ELR (cell line): Measurements from ENCODE around the gene GFER.
"Not testable (repeated sequence)": the region's sequence is repeated elsewhere in the genome, so short reads cannot be mapped to it uniquely, and the experiment has no call there.

Experiments
- DNase-seq: peaks from one replicate; pipeline ENCODE4 v3.0.0-alpha.2; 2015; ENCODE audit warnings: low read depth

Gene GFER

DNA sequence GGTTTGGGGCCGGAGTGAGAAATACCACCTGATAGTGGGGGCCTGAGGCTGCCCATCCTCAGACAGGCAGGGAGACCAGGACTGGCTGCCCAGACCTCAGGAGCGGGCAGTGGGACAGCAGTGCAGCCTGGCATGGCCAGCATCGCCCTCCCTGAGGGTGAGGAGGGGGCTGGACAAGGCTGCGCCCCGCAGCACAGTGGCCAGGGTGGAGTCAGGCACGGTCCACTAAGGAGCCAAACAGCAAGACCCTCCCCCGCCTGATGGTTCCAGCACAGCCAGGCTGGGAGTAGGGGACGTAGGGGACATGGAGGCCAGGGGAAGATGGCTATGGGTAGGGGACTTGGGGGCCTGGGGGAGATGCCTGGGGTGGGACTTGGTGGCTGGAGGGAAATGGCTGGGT lies 22.3 kb downstream of the GFER start:
- no peak for DNase-seq

DNA sequence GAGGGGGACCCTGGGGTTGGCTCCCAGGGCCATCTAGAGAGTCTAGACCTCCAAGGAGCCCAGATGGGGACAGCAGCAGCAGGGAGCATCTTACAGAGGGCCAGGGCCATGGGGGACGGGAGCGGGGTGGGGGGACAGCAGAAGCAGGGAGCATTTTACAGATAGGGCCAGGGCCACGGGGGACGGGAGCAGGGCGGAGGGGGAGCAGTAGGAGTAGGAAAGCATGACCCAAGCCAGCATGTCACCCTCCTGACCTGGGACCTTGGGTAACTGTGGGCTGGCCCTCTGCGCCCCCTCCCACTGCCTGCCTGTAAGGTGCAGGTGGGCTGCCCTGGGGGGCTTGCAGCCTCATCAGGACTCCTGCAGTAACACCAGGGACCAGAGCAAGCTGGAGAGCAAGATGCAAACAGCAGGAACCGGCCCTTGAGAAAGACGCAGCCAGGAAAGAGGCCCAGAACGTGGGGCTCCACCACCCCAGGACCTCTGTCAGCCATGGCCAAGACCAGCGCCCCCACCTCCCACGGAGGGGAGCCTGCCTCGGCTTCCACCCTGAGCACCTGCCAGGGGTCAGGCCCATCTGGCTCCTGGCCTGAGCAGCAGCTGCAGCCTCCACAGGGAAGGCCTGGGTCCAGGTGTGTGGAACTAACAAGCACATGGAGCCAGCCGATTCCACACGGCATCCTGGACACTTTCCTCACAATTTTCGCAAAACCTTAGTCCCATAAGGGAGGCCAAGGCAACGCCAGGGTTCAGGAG lies 23.3 kb downstream of the GFER start:
- no peak for DNase-seq

DNA sequence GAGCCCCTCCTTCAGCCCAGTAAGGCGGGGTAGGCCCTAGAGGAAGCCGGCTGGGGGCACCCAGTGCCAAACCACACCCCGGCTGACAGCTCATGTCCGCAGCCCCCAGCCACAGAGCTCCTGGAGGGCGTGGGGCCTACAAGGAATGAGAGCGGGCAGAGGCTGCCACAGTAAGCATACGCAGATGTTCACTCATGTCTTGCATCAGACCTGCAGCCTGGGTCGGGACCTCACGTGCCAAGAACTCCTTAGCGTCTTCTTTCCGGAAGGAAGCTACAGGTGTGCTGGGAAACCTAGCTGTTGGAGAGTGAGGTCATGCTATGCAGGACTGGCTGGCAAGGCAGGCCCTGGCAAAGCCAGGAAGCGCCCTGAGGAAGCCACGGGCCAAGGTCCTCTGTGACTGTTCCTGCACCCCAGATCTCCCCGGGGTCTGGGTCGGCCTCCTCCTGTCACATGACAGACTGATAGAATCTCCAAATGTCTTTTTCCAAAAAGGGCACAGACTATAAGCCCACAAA lies 24.1 kb downstream of the GFER start:
- DNase-seq: peak; percentile 61

DNA sequence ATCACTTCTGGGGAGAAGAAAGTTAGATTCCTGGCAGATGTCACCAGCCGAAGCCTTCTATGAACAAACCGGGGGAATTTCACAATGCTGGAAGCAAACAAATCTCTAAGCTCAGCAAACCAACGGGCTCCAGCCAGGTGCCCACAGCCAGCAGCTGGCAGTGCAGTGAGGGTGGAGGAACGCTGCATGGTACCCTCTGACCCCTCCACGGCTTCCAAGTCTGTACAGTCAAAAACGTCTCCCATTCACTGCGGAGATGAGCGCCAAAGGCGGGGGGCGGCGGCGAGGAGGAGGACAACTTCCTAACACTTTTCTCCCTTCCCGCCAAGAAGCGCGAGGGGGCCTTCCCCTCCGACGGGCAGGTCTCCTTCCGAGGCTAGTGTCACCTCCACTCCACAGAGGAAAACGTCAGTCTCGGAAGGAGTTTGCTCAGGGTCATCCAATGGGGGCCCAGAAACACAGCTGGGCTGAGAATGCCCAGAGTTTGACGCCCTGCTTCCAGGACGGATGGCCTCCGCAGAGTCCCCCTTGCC lies 24.7 kb downstream of the GFER start:
- peak; percentile 45 for DNase-seq

DNA sequence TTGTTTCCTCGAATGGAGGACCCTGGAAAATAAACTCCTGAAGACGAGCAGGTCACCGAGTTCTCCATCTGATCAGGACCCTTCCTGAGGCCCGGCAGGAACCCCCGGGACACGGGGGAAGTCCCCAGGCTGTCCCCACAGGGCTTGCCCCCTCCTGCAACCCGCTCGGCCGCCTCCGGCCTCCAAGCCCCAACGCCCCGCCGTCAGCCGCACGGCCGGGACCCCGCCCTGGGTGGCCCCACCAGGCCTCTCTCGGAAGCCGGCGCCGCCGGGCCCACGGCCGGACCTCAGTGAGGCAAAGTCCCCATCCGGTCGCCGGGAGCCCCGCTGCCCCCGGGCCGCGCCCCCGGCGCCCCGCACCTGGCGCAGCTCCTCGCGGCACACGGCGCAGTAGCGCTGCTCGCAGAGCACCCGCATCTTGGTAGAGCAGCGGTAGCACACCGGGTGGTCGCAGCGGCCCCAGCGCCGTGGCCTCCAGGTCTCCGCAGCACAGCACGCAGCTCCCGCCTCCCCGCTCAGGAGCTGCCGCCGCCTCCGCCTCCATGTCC lies 25.2 kb downstream of the GFER start:
- no peak for DNase-seq

DNA sequence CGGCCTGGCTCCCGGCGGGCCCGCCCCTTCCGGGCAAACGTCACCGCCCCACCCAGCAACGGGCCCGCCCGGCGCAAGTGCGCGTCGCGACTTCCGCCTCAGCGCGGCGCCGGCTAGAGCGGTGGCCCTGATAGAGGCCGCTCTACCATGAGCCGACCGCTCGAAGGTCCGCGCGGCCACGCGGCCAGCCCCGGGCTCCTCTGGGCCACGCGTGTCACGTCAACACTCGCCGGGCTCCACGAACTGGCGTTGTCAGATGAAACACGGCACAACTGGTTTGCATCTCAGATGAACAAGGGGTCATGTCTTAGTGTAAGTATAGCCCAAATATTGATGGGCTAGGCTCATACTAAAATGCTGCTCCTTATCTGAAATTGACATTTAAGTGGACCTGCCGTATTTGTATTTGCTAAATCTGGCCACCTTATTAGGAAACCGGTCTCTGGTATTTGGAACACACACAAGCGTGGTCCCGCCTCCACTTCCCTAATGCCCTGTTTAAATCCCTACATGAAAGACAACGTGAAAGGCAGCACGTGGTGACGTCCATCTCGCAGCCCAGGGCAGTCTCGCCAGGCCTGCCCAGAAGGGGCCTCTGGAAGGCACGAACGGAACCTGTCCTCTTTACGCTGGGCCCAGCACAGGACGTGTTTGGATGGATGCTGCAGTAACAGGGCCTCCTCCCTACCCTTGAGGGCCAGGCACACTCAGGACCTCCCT lies 26.0 kb downstream of the GFER start, which contains the start of gene ZNF598:
Gene ZNF598 (minus strand): TSS at position 31 of the 720 bp plus-strand sequence.
- DNase-seq: peak; percentile 86

DNA sequence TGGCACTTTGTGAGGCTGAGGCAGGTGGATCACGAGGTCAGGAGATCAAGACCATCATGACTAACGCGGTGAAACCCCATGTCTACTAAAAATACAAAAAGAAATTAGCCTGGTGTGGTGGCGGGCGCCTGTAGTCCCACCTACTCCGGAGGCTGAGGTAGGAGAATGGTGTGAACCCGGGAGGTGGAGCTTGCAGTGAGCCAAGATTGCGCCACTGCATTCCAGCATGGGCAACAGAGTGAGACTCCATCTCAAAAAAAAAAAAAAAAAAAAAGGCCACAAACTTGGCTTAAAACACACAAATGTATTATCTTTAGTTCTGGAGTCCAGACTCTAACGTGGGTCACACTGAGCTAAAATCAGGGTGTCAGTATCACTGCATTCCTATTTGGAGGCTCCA lies 27.7 kb downstream of the GFER start:
- DNase-seq: not testable (repeated sequence)

DNA sequence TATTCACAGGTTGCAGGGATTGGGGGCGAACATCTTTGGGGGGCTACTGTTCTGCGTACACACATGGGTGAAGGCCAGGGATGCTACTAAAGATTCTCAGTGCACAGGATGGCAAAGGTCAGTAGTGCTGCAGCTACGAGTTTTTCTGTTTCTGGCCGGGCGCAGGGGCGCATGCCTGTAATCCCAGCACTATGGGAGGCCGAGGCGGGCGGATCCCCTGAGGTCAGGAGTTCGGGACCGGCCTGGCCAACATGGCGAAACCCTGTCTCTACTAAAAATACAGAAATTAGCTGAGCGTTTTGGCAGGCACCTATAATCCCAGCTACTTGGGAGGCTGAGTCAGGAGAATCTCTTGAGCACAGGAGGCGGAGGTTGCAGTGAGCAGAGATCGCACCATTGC lies 29.5 kb downstream of the GFER start:
- DNase-seq: no peak

DNA sequence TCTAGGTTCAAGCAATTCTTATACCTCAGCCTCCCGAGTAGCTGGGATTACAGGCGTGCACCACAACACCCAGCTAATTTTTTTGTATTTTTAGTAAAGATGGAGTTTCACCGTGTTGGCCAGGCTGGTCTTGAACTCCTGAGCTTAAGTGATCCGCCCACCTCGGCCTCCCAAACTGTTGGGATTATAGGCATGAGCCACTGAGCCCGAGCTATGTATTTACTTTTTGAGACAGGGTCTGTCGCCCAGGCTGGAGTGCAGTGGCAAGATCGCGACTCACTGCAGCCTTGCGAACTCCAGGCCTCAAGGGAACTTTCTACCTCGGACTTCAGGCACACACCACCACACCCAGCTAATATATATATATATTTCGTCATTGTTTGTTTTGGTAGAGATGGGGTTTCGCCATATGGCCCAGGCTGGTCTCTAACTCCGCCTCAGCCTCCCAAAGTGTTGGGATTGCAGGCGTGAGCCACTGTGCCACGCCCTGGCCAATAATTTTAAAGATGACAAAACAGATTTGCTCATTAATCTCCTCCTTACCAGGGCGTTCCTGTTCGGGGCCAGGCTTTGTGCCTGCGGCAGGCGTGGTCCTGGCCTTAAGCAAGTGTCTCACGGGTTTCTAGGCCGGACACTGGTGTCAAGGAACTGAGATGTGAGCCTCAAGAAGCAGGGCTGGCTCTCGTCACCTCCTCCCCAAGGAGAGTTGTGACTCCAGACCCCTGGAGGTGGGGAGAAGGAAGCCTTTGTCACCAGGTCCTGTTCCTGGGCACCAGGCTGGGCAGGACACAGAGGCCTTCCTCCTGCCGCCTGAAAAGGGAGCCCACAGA lies 31.3 kb downstream of the GFER start:
- DNase-seq: peak; percentile 28

DNA sequence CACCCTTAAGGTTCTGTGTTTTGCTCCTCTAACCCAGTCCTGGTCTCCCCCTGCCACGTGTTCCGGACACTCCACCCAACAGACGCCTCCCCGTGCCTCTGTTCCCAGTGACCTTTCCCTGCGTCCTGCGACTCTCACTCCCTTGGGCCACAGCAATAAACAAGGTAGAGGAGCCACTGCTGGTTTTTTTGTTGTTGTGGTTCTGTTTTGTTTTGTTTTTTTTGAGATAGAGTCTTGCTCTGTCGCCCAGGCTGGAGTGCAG lies 31.9 kb downstream of the GFER start:
- DNase-seq: no peak

DNA sequence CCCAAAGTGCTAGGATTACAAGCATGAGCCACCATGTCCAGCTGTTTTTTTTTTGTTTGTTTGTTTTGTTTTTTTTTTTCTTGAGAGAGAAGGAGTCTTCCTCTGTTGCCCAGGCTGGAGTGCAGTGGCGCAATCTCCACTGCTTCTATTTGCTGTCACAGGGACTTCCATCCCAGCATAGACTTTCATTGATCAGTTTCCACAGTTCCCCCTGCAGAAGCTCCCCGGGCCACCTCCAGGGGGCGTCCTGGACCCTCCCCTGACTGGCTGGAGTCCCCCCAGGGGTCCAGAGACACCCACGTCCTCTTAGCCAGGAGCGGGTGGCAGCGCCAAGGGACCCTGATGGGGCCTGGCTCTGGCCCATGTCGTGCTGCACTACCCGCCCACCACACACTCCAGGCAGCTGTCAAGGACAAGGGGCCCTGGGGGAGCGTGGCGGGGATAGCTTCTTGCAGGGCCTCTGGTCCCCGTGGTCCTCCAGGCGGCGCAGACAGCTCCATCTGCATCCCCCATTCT lies 32.5 kb downstream of the GFER start:
- DNase-seq: no peak

DNA sequence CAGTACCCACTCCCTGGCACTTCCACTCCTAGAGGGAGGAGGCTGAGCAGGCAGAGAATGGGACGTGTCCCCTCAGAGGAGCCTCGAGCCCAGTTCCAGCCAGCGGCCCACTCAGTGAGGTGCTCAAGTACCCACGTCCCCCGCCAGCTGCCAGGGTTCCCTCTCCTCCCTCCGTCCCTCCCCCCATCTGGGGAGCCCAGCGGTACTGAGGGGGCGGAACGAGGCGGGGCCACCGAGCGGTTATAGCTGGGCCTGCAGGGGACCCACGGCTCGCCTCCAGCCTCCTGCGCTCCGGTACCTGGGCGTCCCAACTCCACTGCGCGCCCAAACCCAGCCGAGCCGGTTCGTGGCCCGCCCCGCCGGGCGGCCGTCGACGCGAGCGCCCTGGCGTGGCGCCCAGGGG lies 35.5 kb downstream of the GFER start, which contains the start of gene NPW:
Gene NPW (plus strand): TSS at position 268 of the 403 bp plus-strand sequence.
- no peak for DNase-seq

DNA sequence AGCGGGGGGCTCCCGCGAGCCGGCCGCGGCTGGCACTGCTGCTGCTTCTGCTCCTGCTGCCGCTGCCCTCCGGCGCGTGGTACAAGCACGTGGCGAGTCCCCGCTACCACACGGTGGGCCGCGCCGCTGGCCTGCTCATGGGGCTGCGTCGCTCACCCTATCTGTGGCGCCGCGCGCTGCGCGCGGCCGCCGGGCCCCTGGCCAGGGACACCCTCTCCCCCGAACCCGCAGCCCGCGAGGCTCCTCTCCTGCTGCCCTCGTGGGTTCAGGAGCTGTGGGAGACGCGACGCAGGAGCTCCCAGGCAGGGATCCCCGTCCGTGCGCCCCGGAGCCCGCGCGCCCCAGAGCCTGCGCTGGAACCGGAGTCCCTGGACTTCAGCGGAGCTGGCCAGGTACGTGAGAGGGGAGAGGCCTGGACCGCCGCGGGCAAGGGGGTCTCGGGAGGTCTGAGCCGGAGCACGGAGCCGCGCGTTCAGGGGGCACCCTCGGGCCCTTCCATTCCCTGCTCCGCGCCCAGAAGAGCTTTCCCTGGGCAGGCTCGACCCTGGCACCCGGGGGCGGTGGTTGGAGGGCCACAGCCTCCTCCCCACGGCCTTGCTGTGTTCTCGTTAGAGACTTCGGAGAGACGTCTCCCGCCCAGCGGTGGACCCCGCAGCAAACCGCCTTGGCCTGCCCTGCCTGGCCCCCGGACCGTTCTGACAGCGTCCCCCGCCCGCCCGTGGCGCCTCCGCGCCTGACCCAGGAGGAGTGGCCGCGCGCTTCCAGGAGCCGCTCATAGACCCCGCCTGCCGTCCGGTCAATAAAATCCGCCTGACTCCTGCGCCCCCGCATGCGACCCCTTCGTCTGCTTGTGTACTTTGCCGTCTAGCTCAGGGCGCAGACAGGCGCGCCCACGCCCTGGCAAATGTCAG lies 36.2 kb downstream of the GFER start:
- no peak for DNase-seq

DNA sequence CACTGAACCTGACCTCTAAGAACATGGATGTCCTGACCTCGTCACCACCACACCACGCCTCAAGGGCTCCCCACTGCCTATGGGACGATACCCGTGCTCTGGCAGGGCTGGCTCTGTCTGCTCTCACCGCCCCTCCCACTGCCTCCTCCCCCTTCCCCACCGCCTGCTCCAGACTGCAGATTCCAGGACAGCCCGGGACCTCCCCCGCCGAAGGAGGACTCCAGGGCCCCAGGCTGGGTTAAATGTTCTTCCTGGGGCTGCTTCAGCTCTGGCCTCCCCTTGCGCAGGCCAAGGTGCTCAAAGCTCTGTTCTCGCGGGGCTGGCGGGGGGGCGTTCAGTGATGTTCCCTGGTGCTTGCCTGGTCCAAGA lies 38.7 kb downstream of the GFER start:
- peak; percentile 64 for DNase-seq

DNA sequence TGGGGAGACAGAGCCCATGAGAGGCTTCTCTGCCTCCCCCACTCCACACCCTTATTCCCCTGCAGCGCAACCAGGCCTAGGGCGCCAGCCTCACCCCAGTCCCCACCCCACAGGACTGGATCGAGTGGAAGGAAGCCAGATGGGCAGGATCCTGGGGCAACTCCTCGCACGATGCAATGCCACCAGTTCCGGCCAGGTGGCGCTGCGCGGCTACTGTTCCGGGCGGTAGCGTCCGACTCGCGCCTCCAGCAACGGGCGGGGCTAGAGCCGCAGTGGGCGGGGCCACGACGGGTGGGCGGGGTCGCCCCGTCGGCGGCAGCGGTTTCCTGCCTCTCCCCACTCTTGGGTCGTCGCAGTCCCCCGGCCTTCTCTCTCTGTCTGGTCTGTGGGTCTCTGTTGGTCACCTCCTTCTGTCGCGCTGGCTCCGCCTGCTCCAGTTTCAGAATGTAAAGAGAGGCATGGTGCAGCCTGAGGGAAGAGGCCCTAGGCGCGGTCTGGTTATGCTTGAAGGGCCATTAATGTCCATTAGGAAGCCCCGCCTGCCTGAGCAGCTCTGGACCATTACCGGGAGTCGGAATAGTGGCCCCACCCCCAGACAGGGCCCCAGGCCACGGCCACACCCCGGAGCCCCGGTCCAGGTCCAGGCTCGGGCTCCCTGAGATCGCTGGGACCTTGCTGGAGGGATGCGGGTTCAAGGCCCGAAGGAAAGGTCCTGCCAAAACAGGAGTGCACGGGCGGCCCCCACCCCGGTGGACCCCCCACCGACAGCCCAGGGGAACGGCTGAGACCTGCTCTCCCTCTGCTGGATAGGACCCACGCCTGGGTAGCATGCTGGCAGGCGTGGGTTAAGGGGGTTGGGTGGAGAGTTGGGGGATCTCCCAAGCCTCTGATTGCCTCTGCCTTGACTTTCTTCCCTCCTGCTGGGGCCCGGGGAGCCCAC lies 39.4 kb downstream of the GFER start:
- peak; percentile 81 for DNase-seq

DNA sequence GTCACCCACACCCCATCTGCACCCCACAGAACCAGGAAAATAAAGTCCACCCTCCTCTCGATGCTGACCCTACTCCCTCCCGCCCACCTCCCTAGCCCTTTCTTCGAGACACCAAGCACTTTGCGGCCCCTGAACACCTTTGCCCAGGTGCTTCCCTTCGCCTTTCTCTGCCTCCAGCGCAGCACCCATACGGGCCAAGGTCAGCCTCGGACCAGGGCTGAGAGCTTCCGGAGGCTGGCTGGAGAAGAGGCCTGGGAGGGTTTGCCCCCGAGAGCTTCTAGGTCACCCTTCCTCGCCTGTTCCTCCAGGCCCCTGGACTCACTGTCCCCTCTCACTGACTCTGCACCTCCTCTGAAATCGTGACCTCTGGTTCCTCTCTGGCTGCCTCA lies 40.0 kb downstream of the GFER start:
- DNase-seq: no peak

DNA sequence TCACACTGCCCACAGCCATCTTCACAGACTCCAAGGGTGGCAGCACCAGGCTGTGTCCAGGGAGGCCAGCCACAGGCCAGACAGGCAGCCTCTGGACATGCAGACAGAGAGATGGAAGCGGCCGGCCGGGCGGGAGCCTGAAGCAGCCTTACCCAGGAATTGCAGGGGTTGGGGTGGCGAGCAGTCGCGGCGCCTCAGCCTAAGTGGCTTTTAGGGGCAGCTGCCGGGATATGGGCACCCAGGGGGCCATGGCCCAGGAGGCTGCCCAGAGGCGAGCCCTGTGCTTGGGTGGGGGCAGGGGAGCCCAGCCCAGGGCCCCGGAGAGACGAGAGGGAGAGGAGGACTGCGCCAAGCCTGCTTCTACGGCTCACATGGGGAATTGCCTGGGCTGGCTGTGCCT lies 41.3 kb downstream of the GFER start:
- DNase-seq: no peak

DNA sequence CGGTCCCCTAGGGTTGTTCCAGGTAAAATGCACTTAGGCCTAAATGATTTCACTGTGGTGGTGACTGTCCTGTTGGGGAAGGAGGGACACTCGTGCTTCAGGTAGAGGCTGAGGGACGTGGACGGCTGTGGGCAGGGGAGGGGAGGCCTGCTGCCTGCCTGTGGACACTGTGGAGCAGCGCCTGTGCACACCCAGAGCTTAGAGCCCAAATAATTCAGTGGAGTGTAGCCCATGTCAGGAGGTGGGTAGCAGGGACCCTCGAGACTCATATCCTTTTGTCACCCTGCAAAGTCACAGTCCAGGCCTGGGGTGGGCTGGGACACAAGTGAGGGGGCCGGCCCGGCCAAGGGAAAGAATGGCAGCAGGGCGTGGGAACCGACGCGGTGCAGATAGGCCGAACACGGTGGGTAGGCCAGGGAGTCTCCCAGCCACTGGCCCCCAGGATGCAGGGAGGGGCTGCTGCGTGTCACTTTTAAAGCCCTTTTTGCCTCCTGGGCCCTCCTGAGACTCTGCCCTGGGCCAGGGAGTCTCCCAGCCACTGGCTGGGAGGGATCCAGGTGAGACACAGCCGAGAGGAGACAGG lies 42.0 kb downstream of the GFER start:
- DNase-seq: no peak

DNA sequence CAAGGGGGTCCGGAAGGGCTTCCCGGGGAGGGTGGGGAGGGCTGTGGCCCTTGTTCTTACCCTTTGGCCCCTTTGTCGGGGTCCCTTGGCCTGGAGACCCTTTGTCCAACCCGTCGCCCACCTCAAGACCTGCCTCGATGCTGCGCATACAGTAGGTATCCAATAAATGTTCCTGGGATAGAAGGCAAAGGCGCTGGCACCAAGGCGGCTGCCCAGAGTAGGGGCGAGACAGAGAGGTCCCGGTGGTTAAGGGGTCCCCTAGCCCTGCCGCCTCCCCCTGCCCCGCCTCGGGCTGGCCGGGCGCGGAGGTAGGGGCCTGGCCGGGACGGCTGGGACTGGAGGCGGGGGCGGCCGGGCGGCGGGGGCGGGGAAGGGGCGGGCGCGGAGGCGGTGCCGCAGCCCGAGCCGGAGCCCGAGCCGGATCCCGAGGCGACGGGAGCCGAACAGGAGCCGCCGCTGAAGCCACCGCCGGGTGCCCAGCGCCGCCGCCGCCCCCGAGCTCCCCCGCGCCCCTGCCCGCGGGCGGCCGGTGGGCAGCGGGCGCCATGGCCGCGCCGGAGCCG lies 42.5 kb downstream of the GFER start, which contains the start of gene NHERF2:
Gene NHERF2 (plus strand): TSS at position 442 of the 563 bp plus-strand sequence. CDS start 104 bp downstream, at position 546.
- DNase-seq: peak; percentile 40
